Keratinocyte (primary cell): Measurements from ENCODE around the gene MYLK4. TPM values are rescaled to one million over a fixed set of nuclear protein-coding genes. Genes with fewer than 3 reads are reported as not detected.

Experiments
- DNase-seq: peaks from one replicate; pipeline ENCODE4 v3.0.0-alpha.2; 2011; ENCODE audit warnings: low read depth, missing footprints, low spot score
- FAIRE-seq: peaks from 2 replicates; lab custom pipeline; 2011; peaks lifted over from hg19 to GRCh38; lab: Jason Lieb, UNC
- H2AFZ ChIP-seq: 2 replicates; pipeline ENCODE4 v1.6.0; 2012; ENCODE audit warnings: low read length, control low read depth, inconsistent platforms; ENCODE audit not compliant: control insufficient read depth
- H3K27ac ChIP-seq: 2 replicates; pipeline ENCODE4 v1.5.1; 2011; ENCODE audit warnings: low read length; ENCODE audit not compliant: control insufficient read depth, insufficient read depth
- H3K27me3 ChIP-seq: 3 replicates; pipeline ENCODE4 v1.6.0; 2011; ENCODE audit warnings: low read length; ENCODE audit not compliant: control insufficient read depth, insufficient read depth; ENCODE audit errors: extremely low read depth
- H3K36me3 ChIP-seq, 2 experiments: 2 replicates in 1 of 2; 3 replicates in 1 of 2; pipeline ENCODE4 v1.5.1; 2011; ENCODE audit warnings: low read length in 2 of 2, mild to moderate bottlenecking in 1 of 2; ENCODE audit not compliant: control insufficient read depth in 2 of 2, insufficient read depth in 2 of 2; ENCODE audit errors: extremely low read depth in 1 of 2
- H3K4me1 ChIP-seq: 3 replicates; pipeline ENCODE4 v1.5.1; 2011; ENCODE audit warnings: low read length; ENCODE audit not compliant: control insufficient read depth, insufficient read depth; ENCODE audit errors: extremely low read depth
- H3K4me2 ChIP-seq: 3 replicates; pipeline ENCODE4 v1.6.0; 2011; ENCODE audit warnings: low read depth, low read length; ENCODE audit not compliant: control insufficient read depth, insufficient read depth; ENCODE audit errors: extremely low read depth
- H3K4me3 ChIP-seq, 3 experiments: fragments of 200-600 bp in 1 of 3; sonication (generic) in 1 of 3; 2 replicates in 2 of 3; 3 replicates in 1 of 3; pipeline ENCODE4 v1.5.1; 2011 to 2016; ENCODE audit warnings: low read length in 3 of 3, mild to moderate bottlenecking in 3 of 3, control low read depth in 2 of 3, inconsistent platforms in 1 of 3, low read depth in 1 of 3, mixed read lengths in 1 of 3, mixed run types in 1 of 3, moderate library complexity in 1 of 3; ENCODE audit not compliant: control insufficient read depth in 2 of 3, insufficient read depth in 2 of 3; ENCODE audit errors: extremely low read depth in 1 of 3
- H3K79me2 ChIP-seq: 2 replicates; pipeline ENCODE4 v1.6.0; 2012; ENCODE audit warnings: low read length; ENCODE audit not compliant: control insufficient read depth, insufficient read depth
- H3K9ac ChIP-seq: 3 replicates; pipeline ENCODE4 v1.6.0; 2011; ENCODE audit warnings: low read length; ENCODE audit not compliant: control insufficient read depth, insufficient read depth; ENCODE audit errors: extremely low read depth
- H3K9me1 ChIP-seq: 3 replicates; pipeline ENCODE4 v1.6.0; 2011; ENCODE audit warnings: low read length; ENCODE audit not compliant: control insufficient read depth, insufficient read depth; ENCODE audit errors: extremely low read depth
- H3K9me3 ChIP-seq: 2 replicates; pipeline ENCODE4 v1.5.1; 2012; ENCODE audit warnings: low read depth, low read length; ENCODE audit not compliant: control insufficient read depth
- H4K20me1 ChIP-seq: 3 replicates; pipeline ENCODE4 v1.6.0; 2011; ENCODE audit warnings: low read length; ENCODE audit not compliant: control insufficient read depth, insufficient read depth; ENCODE audit errors: extremely low read depth
- CTCF ChIP-seq, 3 experiments: IDR thresholded peaks in 1 of 3; conservative IDR thresholded peaks in 1 of 3; optimal IDR thresholded peaks in 1 of 3; 2 replicates in 2 of 3; 3 replicates in 1 of 3; pipeline versions ENCODE3 to v1.5.1; 2011; ENCODE audit warnings: low read length in 3 of 3, mild to moderate bottlenecking in 3 of 3, moderate library complexity in 2 of 3, control low read depth in 1 of 3, inconsistent platforms in 1 of 3; ENCODE audit not compliant: insufficient read depth in 2 of 3; ENCODE audit errors: extremely low read depth in 1 of 3
- EZH2 ChIP-seq: IDR thresholded peaks from one replicate; pipeline ENCODE4 v1.6.1; 2012; ENCODE audit warnings: inconsistent platforms, mild to moderate bottlenecking, low read length, moderate library complexity
- dilution Hi-C: fragments of 300-500 bp; cut with MboI; formaldehyde crosslinking; loops from one replicate; pipeline ENCODE4 v1.7.0; 2020; ENCODE audit warnings: low sequenced_read_pairs; ENCODE audit not compliant: extremely low pct_ligation_motif_present
- polyA plus RNA-seq, 5 experiments: library from polyadenylated mRNA; depleted of rRNA in 3 of 5; stranded (reverse) in 3 of 5; stranded (forward) in 1 of 5; unstranded in 1 of 5; fragments of >200 nt; gene quantifications; 1 replicate in 1 of 5; 2 replicates in 3 of 5; 3 replicates in 1 of 5; pipeline versions ENCODE4 v1.2.1 to v1.2.3, GENCODE V29; 2011 to 2012; ENCODE audit warnings: missing spikeins in 2 of 5, low read depth in 1 of 5, low replicate concordance in 1 of 5

The MYLK4 gene
- polyA plus RNA-seq, 1 donor (not counting 4 experiments of a cell fraction or from before 2014, with no cell fraction given) = 0.31 TPM

GRCh38 chr6:2786269-2786668, 35.5 kb upstream of the MYLK4 start:
- no peak for FAIRE-seq
- TF ChIP-seq CTCF (optimal IDR thresholded peaks at IDR 0.05 in 1 of 3, IDR thresholded peaks at IDR 0.05 in 1 of 3, conservative IDR thresholded peaks at IDR 0.05 in 1 of 3; ENCODE audit: extremely low read depth in 1 of 3, insufficient read depth in 2 of 3, low read length in 3 of 3) (no peak), EZH2 (no peak)
- no peak overlapping the region for H3K4me3 ChIP-seq
- no peak overlapping the region for H2AFZ ChIP-seq
- no peaks in the 10 kb centered on the region for H3K9me3 ChIP-seq
- no peak for DNase-seq
- H3K36me3 ChIP-seq = peaks cover 19 to 22% of the 10 kb centered on the region in 2 experiments
- no peaks in the 10 kb centered on the region for H3K9me1 ChIP-seq
- no peak overlapping the region for H3K27ac ChIP-seq
- H3K9ac ChIP-seq = no peak overlapping the region
- dilution Hi-C loops = no loop called here
- no peak overlapping the region for H3K4me2 ChIP-seq
- peaks cover 3% of the 10 kb centered on the region for H3K4me1 ChIP-seq
- peaks cover 3% of the 10 kb centered on the region for H4K20me1 ChIP-seq
- no peaks in the 10 kb centered on the region for H3K27me3 ChIP-seq
- H3K79me2 ChIP-seq = peaks cover 27% of the 10 kb centered on the region

- DNase-seq = no peak
- no peaks in the 10 kb centered on the region for H3K9me1 ChIP-seq
- H3K4me2 ChIP-seq = no peak overlapping the region
- H3K36me3 ChIP-seq = peaks cover 24 to 28% of the 10 kb centered on the region in 2 experiments
- H3K79me2 ChIP-seq = peaks cover 37% of the 10 kb centered on the region
- no peak overlapping the region for H3K4me3 ChIP-seq
- dilution Hi-C loops = no loop called here
- no peak overlapping the region for H3K9ac ChIP-seq
- no peak overlapping the region for H2AFZ ChIP-seq
- H3K27ac ChIP-seq = no peak overlapping the region
- no peaks in the 10 kb centered on the region for H3K9me3 ChIP-seq
- H3K27me3 ChIP-seq = no peaks in the 10 kb centered on the region
- TF ChIP-seq CTCF (optimal IDR thresholded peaks at IDR 0.05 in 1 of 3, IDR thresholded peaks at IDR 0.05 in 1 of 3, conservative IDR thresholded peaks at IDR 0.05 in 1 of 3; ENCODE audit: extremely low read depth in 1 of 3, insufficient read depth in 2 of 3, low read length in 3 of 3) = no peak
- no peak for TF ChIP-seq EZH2
- H4K20me1 ChIP-seq = peaks cover 3% of the 10 kb centered on the region
- FAIRE-seq = no peak
- peaks cover 3% of the 10 kb centered on the region for H3K4me1 ChIP-seq
These were observed 34.2 kb upstream of the MYLK4 start for GRCh38 chr6:2784930-2785329.
